GM12873 (cell line): ENCODE measurements around the gene TENM3.

Source experiments
- TF ChIP-seq, protein P1 (sequence below): IDR thresholded peaks from 2 replicates; pipeline ENCODE4 v1.5.1; 2012; ENCODE audit warnings: low read depth, mild to moderate bottlenecking, moderate library complexity, low read length, control low read depth; ENCODE audit not compliant: insufficient read depth; ENCODE audit errors: missing control alignments

The TENM3 gene

DNA sequence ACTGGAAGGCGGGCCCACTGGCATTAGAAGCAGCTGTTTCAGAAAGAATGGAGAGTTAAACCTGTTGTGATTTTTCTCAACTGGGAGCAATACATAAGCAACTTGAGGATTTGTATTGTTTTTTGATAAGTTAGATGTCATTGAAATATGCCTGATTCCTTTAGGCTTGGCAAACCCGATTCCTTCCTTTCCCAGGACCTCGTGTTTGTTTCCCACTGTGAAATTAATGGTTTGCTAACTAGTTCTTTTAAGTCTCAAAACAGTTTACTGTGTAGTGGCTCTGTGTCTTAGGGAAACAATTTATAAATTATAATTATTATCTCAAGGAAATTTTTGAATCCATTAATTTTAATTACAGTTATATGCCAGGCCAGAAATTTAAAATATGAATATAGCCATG, 456.0 kb downstream of the TENM3 start:
- TF ChIP-seq, protein P1, sequence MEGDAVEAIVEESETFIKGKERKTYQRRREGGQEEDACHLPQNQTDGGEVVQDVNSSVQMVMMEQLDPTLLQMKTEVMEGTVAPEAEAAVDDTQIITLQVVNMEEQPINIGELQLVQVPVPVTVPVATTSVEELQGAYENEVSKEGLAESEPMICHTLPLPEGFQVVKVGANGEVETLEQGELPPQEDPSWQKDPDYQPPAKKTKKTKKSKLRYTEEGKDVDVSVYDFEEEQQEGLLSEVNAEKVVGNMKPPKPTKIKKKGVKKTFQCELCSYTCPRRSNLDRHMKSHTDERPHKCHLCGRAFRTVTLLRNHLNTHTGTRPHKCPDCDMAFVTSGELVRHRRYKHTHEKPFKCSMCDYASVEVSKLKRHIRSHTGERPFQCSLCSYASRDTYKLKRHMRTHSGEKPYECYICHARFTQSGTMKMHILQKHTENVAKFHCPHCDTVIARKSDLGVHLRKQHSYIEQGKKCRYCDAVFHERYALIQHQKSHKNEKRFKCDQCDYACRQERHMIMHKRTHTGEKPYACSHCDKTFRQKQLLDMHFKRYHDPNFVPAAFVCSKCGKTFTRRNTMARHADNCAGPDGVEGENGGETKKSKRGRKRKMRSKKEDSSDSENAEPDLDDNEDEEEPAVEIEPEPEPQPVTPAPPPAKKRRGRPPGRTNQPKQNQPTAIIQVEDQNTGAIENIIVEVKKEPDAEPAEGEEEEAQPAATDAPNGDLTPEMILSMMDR: no peak

DNA sequence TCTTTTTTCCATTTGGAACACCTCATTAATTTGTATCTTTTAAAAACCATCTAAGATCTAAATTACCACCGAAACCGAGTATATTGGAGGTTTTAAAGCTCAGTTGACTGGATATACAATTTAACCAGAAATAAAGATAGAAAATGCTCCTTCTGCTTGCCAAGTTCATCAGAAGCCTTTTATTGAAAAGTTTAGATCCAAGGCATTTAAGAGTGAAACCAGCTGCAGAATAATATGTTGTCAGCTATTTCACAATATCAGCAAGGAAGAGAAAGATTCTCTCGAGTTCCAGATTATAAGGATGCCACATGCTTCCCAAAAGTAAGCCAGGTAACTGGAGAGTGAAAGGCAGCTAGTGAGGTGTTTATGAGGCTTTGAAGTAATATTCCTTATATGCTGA, 456.6 kb downstream of the TENM3 start:
- TF ChIP-seq, protein P1: no peak

DNA sequence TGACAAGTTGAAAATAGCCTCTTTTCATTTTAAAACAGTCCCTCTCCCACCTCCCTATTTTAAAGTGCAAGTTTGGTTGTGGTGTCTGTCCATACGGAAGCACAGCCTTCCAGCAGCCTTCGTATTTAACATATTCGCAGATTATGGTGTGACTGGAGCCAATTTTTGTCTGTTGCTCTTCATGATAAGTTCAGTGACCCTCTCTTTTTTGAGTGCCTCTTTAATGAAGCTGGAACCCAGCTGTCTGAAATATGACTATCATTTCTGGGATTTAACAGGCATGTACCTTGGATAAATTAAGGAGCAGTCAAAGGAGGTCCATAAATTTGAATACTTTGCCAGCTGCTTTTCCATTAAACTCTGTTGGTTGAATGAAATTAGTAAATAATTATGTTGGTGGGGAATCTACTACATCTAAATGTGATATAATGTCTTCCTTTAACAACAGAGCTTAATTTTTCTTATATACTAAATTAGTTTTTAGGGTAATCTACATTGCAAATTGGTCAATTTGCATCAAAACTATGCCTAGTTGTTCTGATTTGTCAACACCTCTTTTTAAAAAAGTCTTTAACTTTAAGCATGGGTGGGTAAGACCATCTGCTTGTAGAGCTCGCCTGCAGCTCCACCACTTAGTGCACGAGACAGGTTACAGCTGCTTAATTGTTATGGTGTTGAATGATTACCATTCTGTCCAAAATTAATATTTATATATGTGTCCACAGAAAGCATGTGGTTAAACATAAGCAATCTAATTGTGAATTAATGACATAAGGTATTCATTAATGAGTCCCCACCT, 457.4 kb downstream of the TENM3 start:
- TF ChIP-seq, protein P1: no peak

DNA sequence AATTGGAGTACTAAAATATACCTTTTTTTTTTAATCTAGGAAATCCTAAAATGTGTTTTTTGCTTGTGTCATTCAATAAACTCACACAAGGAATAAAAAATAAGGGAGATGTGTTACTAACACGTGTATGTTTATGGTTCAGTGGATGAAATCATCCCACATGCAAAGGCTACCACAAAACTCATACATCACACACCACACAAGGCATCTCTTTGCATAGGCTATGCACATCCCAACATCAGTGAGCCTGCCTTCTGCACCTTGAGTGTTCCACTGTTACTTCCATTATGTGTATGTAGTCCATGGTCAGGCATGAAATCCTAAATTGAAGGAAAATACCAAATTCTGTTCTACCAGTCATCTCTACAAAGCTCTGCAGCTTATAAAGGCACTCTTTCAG, 460.9 kb downstream of the TENM3 start:
- TF ChIP-seq, protein P1: no peak

DNA sequence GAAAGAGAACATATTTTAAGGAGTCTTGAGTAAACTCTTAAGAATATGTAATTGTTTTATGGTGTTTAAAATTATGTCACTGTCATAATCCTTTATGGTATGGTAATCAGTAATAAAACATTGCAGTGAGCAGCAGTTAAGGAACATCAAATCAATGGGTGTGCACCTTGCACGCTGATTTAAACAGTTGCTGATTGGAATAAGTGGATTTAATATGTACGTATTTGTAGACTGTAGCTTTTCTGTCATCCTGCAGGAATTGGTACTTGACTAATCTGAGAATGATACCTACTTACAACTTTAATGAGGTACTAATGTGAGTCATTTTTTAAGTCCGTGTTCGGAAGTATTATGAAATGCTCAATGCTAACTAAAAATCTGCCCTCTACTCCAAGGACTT, 461.7 kb downstream of the TENM3 start:
- TF ChIP-seq, protein P1: no peak

DNA sequence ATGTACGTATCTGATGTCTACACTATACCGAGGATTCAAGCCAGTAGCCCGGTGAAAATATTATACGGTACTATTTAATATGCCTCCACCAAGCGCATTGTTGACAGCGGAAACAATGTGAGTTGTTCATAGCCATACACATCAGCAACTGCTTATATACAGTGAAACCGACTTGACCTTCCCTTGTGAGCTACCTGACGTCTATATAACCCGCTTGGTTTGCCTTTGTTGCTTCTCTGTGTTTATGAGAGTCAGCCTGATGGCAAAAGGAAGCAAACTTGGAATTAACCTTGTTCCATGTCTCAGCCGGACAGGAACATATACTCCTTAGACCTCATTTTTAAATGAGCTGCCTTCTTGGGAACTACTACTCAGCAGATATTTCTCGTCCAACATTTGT, 462.2 kb downstream of the TENM3 start:
- TF ChIP-seq, protein P1: no peak

DNA sequence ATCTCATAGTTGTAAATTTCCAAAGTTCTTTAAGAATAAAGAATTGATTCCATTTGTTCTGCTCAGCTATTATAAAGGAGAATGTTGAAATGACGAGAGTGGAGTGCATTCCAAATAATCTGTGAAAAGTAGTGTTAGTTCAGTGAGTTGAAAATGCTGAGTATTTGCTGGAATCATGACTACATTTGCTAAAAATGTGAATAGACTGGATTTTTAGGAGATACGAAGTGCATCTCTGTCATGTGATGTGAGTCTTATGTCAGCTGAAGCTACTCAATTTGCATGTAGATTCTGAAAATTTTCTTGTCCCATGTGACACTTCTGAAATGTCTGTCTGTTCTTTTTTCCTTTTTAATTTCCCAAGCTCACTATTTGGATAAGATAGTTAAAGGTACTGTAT, 468.0 kb downstream of the TENM3 start:
- TF ChIP-seq, protein P1: no peak
